ENCODE measurements around the gene KANSL1. TPM values are rescaled to one million over a fixed set of nuclear protein-coding genes. Genes with fewer than 3 reads are reported as not detected.
A peak's percentile ranks its signal among the peaks of the same experiment; 100 is the strongest.

Gene KANSL1
- total RNA-seq, 1 donor from 2014 or later = 78.5 TPM

DNA sequence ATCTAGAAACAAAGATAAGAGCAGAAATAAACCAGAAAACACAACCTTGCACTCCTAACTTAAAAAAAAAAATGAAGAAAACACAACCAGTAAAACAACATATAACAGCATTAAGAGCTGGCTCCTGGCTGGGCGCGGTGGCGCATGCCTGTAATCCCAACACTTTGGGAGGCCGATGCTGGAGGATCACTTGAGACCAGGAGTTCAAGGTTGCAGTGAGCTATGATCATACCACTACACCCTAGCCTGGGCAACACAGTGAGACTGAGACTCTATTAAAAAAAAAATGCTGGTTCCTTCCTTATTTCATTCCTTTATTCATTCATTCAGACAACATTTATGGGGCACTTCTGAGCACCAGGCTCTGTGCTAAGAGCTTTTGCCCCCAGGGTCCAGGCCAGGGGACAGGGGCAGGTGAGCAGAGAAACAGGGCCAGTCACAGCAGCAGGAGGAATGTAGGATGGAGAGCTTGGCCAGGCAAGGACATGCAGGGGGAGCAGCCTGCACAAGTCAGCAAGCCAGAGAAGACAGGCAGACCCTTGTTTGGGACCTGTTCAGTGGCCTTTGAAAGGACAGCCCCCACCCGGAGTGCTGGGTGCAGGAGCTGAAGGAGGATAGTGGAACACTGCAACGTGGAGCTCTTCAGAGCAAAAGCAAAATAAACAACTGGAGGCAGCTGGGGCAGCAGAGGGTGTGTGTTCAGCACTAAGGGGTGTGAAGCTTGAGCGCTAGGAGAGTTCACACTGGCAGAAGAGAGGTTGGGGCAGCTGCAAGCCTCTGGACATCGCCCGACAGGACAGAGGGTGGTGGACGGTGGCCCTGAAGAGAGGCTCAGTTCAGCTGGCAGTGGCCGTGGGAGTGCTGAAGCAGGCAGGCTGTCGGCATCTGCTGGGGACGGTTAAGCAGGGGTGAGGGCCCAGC lies 191.6 kb downstream of the KANSL1 start:
- H3K27ac ChIP-seq = no peak overlapping the region
- peak in 1 of 2 donors; percentile 7 for ATAC-seq
- TF ChIP-seq, protein P1, sequence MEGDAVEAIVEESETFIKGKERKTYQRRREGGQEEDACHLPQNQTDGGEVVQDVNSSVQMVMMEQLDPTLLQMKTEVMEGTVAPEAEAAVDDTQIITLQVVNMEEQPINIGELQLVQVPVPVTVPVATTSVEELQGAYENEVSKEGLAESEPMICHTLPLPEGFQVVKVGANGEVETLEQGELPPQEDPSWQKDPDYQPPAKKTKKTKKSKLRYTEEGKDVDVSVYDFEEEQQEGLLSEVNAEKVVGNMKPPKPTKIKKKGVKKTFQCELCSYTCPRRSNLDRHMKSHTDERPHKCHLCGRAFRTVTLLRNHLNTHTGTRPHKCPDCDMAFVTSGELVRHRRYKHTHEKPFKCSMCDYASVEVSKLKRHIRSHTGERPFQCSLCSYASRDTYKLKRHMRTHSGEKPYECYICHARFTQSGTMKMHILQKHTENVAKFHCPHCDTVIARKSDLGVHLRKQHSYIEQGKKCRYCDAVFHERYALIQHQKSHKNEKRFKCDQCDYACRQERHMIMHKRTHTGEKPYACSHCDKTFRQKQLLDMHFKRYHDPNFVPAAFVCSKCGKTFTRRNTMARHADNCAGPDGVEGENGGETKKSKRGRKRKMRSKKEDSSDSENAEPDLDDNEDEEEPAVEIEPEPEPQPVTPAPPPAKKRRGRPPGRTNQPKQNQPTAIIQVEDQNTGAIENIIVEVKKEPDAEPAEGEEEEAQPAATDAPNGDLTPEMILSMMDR (IDR thresholded peaks at IDR 0.05) = no peak
- intact Hi-C loops (cut with DNase I) = no loop called here
- H3K36me3 ChIP-seq = no peaks in the 10 kb centered on the region
- DNase-seq = no peak
- no peak overlapping the region for H3K4me3 ChIP-seq
- H3K27me3 ChIP-seq (ENCODE audit: low read depth) = no peaks in the 10 kb centered on the region
- no peaks in the 10 kb centered on the region for H3K4me1 ChIP-seq
- no peaks in the 10 kb centered on the region for H3K9me3 ChIP-seq

DNA sequence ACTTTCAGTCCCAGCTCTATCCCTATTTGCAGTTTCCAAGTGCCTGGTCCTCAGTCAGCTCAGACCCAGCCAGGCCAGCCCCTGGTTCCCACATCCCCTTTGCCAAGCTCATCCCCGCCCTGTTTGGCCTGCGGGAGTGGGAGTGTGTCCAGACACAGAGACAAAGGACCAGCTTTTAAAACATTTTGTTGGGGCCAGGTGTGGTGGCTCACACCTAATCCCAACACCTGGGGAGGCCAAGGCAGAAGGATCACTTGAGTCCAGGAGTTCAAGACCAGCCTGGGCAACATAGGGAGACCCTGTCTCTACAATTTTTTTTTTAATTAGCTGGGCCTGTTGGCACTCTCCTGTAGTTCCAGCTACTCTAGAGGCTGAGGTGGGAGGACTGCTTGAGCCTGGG lies 192.5 kb downstream of the KANSL1 start:
- Histone ChIP-seq H3K27ac (no peak overlapping the region), H3K4me1 (no peaks in the 10 kb centered on the region), H3K36me3 (no peaks in the 10 kb centered on the region), H3K9me3 (no peaks in the 10 kb centered on the region), H3K27me3 (ENCODE audit: low read depth) (no peaks in the 10 kb centered on the region), H3K4me3 (no peak overlapping the region)
- ATAC-seq = no peak
- intact Hi-C loops (cut with DNase I) = no loop called here
- TF ChIP-seq, protein P1 (IDR thresholded peaks at IDR 0.05) = no peak
- no peak for DNase-seq

DNA sequence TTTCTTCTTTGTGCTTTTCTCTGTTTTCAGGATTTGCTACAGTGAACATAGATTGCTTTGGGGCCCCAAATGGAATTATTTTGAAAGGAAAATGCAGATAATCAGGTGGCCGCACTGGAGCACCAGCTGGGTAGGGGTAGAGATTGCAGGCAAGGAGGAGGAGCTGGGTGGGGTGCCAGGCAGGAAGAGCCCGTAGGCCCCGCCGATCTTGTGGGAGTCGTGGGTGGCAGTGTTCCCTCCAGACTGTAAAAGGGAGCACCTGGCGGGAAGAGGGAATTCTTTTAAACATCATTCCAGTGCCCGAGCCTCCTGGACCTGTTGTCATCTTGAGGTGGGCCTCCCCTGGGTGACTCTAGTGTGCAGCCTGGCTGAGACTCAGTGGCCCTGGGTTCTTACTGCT lies 192.9 kb downstream of the KANSL1 start:
- intact Hi-C loops (cut with DNase I) = no loop called here
- TF ChIP-seq, protein P1 (IDR thresholded peaks at IDR 0.05) = no peak

DNA sequence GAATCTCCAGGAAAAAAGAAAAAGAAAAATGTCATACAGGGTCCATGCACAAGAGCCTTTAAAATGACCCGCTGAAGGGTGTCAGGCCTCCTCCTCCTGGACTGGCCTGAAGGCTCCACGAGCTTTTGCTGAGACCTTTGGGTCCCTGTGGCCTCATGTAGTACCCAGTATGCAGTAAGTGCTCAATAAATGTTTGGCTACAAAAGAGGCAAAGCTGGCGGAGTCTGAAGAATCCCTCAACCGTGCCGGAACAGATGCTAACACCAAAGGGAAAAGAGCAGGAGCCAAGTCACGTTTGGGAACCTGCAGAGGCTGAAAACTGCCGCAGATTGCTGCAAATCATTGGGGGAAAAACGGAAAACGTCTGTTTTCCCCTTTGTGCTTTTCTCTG lies 193.3 kb downstream of the KANSL1 start:
- no peaks in the 10 kb centered on the region for H3K27me3 ChIP-seq (ENCODE audit: low read depth)
- TF ChIP-seq, protein P1 (IDR thresholded peaks at IDR 0.05) = no peak
- H3K4me1 ChIP-seq = no peaks in the 10 kb centered on the region
- intact Hi-C loops (cut with DNase I) = no loop called here
- no peak for DNase-seq
- no peak for ATAC-seq
- no peak overlapping the region for H3K4me3 ChIP-seq
- H3K27ac ChIP-seq = no peak overlapping the region
- no peaks in the 10 kb centered on the region for H3K9me3 ChIP-seq
- H3K36me3 ChIP-seq = no peaks in the 10 kb centered on the region

More for the DNA sequence above, 192.9 kb downstream of the KANSL1 start:
- H3K27me3 ChIP-seq (ENCODE audit: low read depth) = no peaks in the 10 kb centered on the region
- no peak for ATAC-seq
- H3K27ac ChIP-seq = no peak overlapping the region
- H3K36me3 ChIP-seq = no peaks in the 10 kb centered on the region
- no peaks in the 10 kb centered on the region for H3K4me1 ChIP-seq
- no peak overlapping the region for H3K4me3 ChIP-seq
- no peaks in the 10 kb centered on the region for H3K9me3 ChIP-seq
- no peak for DNase-seq

DNA sequence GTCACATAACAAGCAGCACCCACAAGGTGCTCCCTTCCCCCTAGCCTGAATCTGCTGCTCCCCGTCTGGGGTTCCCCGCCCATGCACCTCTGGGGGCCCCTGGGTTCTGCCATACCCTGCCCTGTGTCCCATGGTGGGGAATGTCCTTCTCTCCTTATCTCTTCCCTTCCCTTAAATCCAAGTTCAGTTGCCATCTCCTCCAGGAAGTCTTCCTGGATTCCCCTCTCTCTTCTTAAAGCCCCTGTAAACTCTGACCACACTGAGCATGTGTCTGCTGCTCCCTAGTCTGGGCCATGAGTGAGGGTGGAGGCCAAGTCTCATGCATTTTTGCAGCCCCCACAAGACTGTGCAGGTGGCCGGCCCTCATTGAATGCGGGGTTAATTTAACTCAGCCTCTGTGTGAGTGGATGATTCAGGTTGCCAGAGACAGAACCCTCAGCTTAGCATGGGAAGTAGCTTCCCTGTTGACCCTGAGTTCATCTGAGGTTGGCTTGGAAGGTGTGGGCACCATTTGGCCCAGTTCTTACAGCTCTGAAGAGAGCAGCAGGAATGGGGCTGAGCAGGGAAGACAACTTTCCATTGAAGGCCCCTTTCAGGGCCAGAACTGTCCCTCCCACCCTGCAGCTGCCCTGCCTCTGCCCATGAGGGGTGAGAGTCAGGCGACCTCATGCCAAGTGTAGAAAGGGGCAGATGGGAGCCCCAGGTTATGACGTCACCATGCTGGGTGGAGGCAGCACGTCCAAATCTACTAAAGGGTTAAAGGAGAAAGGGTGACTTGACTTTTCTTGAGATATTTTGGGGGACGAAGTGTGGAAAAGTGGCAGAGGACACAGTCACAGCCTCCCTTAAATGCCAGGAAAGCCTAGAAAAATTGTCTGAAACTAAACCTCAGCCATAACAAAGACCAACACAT lies 194.0 kb downstream of the KANSL1 start, which contains the start of gene STH:
STH (plus strand) TSS at position 264 of the 913 bp plus-strand sequence; CDS start at position 294, 30 bp downstream.
- Histone ChIP-seq H3K27ac (no peak within 1 kb of the TSS), H3K36me3 (no peaks in the 10 kb centered on the region), H3K9me3 (no peaks in the 10 kb centered on the region), H3K4me3 (no peak within 1 kb of the TSS), H3K4me1 (no peaks in the 10 kb centered on the region), H3K27me3 (ENCODE audit: low read depth) (no peaks in the 10 kb centered on the region)
- intact Hi-C loops (cut with DNase I) = no loop called here
- DNase-seq = no peak
- ATAC-seq = no peak
- TF ChIP-seq, protein P1 (IDR thresholded peaks at IDR 0.05) = no peak
